ENCODE measurements around the gene HEMK1.

HEMK1 gene

DNA sequence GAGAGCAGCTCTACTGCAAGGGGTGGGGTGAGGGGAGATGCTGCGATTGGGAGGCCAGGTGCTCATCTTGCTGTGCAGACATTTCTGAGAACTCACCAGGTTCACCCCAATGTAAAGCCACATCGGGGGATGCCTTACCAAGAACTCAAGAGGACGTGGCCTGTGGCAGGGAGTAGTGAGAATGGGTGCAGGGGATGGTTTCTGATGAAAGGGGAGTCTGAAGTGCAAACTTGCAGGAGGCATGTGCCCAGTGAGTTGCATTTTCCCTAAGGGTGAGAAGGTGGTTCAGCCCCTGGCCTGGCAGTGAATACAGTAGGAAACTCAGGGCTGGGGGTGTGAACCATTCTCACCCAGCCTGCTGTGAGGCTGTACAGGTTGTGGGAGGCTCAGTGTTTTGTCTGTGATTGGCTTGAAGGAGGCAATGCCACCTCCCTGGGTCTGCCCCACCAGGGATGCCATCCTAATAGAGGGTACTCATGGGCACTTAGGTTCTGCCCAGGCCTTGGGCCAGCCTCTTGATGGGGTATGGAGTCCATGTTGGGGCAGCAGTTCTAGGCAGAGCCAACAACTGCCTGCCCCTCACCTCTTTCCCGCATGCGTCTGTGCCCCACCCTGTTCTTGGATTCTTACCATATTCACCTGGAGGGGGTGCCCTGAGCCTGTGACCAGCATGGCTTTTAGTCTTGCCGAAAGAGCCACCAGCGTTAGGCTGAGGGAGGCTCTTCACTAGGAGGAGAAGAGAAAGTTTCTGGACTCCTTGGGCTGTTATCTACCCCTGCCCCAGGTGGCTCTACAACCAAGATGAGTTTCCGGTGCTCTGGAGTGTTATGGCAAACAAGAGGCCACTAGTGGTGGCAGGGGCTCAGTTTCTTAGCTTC lies 4.5 kb downstream of the HEMK1 start:
- no peak for DNase-seq

DNA sequence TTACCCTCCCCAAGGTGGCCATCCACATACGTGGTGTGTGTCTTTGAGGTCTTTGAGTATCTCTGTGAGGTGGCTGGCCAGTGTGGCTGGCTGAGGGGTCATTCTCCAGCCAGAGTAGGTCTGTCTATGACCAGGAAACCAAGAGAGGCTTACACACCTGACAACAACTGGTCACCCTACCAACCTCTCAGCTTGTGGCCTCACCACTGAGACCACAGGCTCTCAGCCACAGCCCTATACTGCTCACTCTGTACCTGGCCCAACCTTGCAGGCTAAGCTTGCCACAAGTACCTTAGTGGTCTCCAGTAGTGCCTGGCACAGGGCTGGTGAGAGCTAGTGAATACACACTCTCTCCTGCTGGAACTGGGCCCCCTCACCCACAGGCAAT lies 5.1 kb downstream of the HEMK1 start:
- no peak for DNase-seq

DNA sequence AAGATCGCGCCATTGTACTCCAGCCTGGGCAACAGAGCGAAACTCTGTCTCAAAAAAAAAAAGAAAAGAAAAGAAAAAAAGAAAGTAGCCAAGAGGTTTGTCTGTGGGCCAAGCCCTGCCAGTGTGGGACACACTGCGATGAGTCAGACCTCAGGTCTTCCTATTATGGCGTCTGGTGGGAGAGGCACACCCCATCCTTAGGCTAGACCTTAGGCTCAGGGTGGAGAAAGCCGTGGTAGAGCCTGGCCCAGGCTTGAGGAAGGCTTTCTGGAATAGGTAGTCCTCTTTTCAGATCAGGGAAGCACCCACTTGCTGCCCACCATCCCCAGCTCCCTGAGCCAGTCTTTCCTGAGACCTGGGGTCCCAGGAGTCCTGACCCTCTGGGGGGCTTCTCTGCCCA lies 6.0 kb downstream of the HEMK1 start:
- DNase-seq, result peak; percentile 35

DNA sequence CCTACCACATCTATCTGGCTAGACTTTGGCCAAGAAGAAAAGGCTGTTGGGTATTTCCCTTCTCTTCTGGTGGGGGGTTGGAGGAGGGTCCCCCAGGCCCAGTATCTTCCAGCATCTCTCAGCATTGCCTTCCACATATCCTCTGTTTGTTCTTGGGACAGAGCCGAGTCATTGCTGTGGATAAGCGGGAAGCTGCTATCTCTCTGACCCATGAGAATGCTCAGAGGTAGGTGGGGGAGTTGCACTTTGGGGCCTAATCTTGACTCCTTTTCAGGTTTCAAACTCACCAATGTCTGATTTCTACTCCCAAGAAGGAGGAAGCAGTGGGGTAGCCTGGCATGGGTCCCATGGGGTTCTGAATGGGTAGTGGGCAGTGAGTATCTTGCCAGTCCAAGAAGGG lies 8.0 kb downstream of the HEMK1 start:
- no peak for DNase-seq

DNA sequence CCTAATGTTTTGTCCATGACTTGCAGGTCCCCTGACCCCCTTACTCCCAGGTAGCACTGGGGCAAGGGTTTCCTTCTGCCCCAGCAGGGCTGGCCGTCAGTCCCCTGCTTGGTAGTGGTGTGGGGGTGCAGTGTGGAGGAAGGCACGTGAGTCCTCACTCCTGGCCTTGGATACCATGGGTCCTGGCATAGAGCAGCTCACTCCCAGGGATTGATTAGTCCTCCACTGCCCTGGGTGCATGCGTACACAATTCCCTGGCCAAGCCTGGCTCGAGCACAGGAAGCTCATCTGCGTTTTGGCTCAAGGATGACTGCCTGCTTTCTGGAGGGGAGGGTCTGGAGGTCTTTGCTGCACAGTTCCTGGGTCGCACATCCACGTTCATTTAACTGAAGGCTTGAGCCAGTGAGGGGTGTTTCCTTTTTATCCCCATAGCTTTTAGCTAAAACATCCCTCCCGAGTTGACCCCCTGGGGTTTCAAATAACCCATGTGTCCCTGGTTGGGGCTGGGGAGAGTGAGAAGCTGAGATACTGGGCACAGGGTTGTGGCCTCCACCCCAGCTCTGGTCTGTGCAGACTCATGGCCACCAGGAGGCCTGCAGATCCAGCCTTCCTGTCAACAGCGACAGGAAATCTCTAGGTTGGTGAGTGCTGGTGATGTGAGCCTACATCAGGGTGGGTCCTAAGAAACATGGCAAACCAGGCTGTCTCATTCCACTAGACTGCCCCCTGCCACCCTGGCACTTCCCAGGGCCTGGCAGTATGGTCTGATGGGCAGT lies 11.5 kb downstream of the HEMK1 start:
- no peak for DNase-seq

DNA sequence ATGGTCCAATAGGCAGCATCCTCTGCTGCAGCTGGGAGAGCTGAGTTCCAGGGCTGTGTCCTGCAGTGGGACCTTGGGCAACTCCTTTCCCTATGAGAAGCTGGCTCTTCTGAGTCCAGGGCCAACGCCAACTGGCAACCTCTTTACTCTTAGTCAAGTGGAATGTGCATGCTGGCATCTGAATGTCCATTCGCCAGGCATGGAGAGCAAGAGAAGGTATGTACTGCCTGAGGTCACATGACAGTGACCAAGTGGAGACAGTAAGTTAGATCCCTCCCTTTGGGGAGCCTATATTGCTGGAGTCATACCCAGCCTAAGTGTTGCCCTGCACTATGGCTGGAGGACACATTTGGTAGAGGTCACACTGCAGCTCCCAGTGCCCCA lies 12.1 kb downstream of the HEMK1 start:
- DNase-seq, result no peak

DNA sequence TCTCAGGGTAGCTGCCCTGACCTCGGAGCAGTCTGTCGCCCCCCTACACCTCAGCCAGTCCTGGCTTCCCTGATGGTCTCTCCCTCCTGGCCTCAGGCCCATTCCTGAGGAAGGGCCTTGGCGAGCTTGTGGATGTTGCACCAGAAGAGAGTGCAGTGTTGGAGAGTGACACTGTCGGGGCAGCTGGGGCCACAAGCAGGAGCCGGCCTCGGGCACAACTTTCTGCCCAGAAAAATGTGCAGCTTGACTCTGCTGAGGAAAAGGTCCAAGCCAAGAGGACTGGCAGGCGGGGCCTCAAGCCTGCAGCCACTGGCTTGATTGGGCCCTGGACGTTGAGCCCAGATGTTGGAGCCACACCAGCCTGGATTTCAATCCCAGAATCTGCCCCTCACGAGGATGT lies 12.8 kb downstream of the HEMK1 start:
- DNase-seq, result no peak

DNA sequence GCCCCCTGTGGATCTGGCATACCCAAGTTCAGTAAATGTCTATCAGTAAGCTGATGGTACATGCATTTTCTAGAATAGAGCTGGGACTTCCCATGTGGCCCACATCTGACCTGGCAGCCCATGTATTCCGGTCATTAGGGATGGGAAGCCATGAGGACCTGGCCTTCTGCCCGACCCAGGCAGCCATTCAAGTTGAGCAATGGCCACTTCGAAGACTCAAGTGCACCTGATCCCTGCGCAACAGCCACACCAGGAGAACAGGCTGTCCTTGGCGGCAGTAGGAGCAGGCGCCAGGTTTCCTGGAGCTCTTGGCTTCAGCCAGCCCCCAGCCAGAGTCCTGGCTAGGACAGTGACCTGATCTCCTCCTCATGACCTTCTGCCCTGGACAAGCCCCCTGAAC lies 14.6 kb downstream of the HEMK1 start:
- no peak for DNase-seq

DNA sequence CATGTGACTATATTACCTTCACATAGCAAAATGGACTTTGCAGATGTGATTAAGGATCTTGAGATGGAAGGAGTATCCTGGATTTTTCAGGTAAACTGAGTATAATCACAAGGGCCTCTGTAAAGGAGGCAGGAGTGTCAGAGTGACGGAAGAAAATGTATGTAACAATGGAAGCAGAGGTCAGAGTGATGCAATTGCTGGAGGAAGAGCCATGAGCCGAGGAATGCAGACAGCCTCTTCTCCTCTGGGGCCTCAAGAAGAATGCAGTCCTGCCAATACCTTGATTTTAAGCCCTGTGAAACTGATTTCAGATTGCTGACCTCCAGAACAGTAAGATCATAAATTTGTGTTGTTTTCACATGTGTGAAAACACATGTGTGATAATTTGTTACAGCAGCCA lies 15.1 kb downstream of the HEMK1 start:
- no peak for DNase-seq

DNA sequence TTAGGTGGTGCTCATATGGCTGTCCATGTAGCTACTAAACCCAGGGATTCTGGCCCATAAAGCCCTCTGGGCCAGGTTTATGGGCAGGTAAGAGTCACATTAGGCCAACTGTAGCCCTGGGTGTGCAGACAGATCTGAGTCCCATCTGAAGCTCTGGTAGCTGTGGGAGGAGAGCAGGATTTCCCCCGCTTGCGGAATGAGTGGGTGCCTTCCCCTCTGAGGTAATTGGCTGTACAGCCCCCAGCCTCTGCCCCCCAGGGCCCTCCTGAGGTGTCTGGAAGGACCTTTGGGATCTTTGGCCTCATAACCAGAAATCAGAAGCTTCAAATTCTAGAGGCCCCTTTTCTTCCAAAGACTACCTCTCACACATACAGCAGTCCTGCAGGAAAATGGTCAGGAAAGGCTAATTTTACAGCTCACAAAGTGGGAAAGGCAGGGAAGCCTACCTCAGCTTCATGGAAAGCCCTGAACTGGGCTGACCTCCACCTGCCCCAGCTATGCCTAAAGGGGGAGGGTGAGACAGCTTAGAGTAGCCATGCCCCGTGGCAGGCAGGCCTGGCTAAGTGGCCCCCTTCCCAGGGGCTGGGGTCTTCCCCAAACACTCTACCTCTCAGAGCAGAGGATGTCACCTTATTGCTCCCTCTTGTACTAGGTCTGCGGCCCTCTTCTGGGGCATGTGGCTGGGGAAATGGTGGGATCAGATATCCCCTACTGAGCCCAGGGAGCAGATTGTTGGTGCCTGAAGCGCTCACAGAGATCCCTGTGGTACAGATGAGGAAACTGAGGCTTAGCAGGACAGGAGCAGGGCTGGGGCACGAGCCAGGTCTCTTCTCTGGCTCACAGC lies 16.8 kb downstream of the HEMK1 start:
- DNase-seq, result no peak

DNA sequence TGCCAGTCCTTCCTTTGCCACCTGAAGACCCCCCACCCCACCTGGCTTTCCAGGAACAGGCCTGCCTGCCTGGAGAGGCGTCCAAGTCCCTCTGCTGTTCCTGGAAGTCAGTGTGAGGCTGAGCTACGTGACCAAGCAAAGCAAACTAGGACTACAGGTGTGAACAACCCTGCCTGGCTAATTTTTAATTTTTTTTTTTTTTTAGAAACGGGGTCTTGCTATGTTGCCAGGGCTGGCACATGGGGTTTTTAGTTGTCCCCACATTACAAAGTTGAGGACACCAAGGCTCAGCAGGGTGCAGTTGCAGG lies 17.4 kb downstream of the HEMK1 start:
- no peak for DNase-seq

DNA sequence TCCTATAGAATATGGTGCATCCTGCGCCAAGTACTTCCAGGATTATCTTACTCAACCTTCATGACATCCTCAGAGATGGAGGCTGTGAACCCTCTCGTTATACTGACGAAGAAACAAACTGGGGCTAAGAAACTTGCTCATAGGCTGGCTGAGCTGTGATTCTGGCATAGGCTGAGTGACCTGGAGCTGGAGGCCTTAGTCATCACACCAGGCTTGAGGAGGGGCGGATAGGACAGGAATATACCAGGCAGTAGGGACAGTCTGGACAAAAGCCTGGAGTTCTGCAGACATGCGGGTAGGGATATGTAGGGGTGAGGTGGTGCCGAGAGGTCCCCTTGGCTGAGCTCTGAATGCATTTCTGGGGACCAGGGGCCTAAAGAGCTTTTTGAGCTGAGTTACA lies 18.1 kb downstream of the HEMK1 start:
- DNase-seq, result no peak

DNA sequence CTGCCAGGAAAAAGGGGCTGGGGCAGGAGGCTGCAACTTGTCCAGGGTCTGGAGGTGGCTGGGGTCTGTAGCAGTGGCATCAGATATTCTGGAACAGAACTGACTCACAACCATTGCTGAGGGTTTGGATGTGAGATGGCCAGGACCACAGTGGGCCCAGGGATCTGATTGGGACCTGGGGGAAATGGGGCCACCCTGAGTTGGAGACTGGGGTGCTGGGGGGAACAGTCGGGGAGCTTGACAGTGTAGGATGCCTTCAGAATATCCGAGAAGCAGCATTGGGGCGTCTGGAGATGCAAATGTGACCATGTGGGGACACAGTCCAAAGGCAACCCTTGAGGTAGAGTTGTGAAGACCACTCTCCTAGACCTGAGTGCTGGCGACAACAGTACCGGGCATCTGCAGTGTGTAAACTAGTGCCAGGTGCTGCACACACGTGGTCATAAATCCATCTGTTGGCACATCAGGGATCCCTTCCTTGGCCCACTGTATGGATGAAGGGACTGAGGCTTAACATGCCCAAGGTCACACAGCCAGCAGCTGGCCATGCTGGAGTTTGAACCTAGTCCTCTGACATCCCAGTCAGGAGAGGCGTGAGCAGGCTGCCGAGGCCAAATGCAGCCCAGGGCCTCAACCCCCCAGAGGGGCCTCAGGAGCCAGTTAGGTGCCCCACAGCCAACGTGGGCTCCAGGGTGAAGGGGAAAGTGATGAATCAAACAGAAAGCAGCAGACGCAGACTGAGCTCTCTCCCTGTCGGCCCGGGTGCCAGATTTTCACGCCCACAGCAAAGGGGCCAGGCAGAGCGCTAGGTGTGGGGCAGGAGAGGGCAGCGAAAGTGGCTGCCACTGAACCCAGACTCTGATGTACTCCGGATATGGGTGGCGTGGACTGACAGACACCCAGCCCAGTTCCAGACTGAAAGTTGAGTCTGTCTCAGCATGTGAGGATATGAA lies 18.8 kb downstream of the HEMK1 start:
- no peak for DNase-seq

DNA sequence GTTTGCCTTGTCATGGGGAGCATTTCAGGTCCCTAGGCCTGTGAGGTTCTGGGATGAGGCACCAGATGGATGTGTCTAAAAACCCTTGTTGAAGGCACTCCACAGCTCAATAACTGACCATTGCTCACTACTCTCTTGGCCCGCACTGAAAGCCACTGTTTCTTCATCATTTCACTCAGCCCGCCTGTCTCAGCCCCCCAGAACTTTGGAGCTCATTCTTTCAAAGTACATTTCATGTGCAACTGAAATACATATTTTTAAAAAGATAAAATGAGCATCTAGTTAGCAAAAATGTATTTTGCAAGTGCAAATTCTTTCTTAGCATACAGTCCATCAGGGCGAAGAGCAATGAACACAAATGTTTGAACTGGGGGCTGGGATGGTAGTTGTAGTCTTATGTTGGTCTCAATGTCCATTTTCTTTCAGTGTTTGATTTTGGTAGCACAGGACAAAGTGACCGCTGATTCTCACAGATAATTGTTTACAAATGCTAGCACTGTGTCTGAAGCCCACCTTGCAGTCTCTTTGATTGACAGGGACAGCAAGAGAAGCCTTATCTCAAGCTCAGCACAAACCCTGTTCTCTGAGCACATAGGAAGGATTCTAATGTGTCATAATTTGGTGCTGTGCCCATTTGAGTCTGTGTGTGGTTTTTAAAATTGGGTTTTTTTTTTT lies 19.6 kb downstream of the HEMK1 start:
- DNase-seq, result peak; percentile 19

DNA sequence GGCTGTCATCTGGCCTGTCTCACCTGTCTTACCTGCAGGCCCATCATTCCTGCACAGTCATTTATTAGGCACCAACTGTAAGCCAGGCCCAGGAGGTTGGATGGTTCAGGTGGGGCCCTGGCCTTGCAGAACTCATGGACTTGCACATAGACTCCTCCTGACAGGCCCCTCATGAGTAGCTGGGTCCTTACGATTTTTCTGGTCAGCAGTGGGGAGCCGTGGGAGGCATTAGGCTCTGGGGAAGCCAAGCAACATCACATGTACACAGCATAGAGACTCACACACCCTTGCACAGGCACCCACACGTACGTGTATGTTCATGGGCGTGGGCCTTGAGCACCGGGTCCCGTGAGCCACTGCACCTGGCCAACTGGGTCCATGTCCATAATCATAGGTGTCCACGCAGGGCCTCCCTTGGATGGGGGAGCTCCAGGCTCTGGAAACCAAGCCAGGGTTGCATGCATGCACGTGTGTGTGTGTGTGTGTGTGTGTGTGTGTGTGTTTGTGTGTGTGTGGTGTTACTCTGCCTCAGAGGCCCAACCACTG lies 21.9 kb downstream of the HEMK1 start:
- DNase-seq, result no peak

DNA sequence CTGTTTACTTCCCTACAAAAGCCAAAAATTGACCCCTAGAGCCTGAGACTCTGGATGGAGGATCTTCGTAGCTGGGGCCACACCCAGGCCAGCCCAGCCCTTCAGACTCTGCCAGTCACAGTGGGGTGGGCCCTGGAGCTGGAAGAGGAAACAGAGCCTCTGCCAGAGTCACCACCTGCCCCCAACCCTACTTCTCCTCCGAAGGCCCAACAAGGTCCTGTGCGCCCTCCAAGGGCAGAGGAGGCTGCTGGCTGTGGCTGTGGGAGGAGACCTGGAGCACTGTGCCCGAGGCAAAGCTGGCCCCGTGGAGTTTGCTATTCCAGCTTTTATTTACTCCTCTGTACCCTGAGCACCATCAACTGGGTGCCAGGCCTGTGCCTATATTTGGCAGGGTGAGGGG lies 23.2 kb downstream of the HEMK1 start:
- no peak for DNase-seq

DNA sequence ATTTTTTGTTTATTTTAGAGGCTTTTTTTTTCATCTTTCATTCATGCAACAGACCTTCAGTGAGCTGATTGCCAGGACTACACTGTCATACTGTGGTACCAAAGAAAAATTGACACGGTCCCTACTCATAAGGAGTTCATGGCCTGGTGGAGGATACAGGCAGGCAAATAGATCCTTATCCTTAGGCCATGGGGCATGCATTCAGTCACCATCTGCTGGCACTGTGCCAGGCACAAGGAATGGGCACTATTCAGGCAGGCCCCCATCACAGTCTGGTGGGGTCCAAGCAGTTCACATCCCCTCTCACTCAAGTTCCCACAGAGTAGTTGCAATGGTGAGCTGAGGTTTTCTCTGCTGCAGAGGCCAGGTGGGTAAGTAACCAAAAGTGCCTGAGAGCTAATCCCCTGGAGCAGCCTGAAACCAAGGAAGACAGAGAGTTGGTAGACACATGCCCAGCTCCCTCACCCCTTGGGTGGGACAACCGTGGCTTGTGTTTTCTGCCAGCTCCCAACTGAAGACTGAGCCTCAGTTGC lies 25.0 kb downstream of the HEMK1 start:
- no peak for DNase-seq

DNA sequence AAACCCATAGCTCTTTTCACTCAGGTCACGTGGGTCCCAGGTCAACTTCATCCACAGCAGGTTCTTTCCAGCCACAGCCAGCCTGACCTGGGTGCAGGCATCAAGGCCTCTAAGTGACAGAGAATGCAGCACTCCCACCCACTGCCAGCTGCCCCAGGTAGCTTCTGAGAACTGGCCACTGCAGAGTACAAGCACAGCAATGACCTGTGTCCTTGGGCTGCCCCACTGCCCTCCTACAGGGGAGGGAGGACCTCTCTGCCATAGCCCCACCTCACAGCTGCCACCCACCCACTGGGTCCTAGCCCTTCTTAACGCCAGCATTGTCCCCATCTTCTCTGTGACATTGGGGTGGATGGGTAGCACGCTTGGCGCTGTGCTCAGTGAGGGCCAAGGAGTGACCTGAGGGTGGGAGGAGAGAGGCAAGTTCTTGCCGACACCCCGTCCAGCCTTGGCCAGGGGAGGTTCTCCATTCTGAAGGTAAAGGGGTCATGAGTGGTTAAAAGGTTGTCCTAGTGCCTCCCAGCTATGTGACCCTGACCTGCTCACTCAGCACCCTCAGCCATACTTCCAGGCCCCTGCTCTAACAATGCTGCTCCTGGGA lies 29.9 kb downstream of the HEMK1 start:
- DNase-seq, result no peak

DNA sequence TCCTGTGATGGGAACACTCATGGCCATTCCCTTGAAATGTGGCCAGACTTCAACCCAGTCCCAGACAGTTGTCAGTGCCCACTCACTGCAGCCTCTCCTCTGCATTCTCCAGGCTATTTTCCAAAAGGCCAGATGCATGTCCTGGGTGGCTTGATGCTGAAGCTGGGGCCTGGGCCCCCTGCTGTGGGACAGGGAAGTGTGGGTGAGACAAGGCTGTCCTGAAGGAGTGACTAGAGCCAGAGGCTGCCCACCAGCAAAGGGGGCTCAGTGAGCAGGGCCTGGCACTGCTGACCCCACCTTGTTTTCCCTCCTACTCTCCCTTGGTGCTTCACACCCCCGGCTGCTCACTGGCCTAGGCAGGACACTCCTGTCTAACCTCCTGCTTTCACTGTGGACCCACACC lies 30.4 kb downstream of the HEMK1 start:
- DNase-seq, result no peak

DNA sequence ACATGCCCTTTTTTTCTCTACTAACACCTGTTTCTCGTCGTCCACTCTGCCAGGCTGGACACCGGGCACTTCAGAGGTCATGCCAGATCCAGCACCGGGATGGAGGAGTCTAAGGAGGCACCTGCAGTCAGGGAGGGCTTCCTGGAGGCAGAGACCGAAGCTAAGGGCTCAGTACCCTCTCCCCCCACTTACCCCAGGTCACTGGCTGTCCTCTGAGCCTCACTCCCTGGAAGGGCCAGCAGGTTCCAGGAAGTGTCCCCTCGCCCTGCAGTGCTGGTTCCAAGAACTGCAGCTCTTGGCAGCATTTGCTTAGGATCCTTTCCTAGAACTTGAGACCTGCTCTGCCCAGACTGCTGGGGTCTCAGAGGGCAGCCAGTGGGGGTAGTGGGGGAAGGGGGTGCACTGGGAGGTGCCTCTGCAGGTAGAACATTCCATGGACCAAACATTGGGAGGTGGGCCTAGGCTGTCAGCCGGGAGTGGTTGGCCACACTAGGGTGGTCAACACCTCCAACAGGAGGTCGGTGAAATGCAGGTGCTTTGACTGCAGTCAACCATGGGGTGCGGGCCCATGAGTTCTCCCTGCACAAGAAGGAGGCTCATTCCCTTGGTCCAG lies 30.9 kb downstream of the HEMK1 start:
- no peak for DNase-seq

All from fibroblast of skin of back (primary cell).